SK-N-SH (cell line): ENCODE data around the gene NOD1. TPM values are rescaled to one million over a fixed set of nuclear protein-coding genes. Genes with fewer than 3 reads are reported as not detected.

Experiments used
- CTCF ChIA-PET: fragments of 300-600, 350-600 bp; formaldehyde crosslinking; extraction: SDS; loops from one replicate; lab custom pipeline; 2021; lab: Yijun Ruan, JAX
- POLR2A ChIA-PET: fragments of 350-600 bp; sonication (Branson Sonifier 250); formaldehyde crosslinking; extraction: SDS; loops from one replicate; lab custom pipeline; 2020; ENCODE audit warnings: antibody characterized with exemption, inconsistent platforms; lab: Yijun Ruan, JAX
- DNase-seq: peaks from one replicate; pipeline ENCODE4 v3.0.0; 2012
- H2AFZ ChIP-seq: fragments of 200-600 bp; sonication (generic); 2 replicates; pipeline ENCODE4 v1.8.1; 2016; ENCODE audit warnings: antibody characterized with exemption, mild to moderate bottlenecking, low read depth
- H3F3A ChIP-seq: fragments of 200-600 bp; sonication (generic); replicated peaks from 2 replicates; pipeline ENCODE3; 2016; ENCODE audit warnings: antibody characterized with exemption, mild to moderate bottlenecking; ENCODE audit not compliant: insufficient read depth
- H3K27ac ChIP-seq, 2 experiments: fragments of 200-500 bp in 1 of 2; fragments of 200-600 bp in 1 of 2; sonication (Bioruptor generic) in 1 of 2; sonication (generic), shearing (Covaris generic) in 1 of 2; 2 replicates each; pipeline versions ENCODE4 v1.5.1 to v1.6.1; 2014 to 2016; ENCODE audit warnings: low read depth in 2 of 2, inconsistent platforms in 1 of 2, low read length in 1 of 2, mild to moderate bottlenecking in 1 of 2, mixed read lengths in 1 of 2
- H3K27me3 ChIP-seq: fragments of 200-600 bp; sonication (generic), shearing (Covaris generic); 2 replicates; pipeline ENCODE4 v1.6.1; 2016; ENCODE audit warnings: mixed run types; ENCODE audit not compliant: insufficient read depth
- H3K36me3 ChIP-seq, 2 experiments: fragments of 200-500 bp in 1 of 2; fragments of 200-600 bp in 1 of 2; sonication (Bioruptor generic) in 1 of 2; sonication (generic) in 1 of 2; replicated peaks in 1 of 2; 2 replicates each; pipeline versions ENCODE3 to v1.5.1; 2014 to 2016; ENCODE audit warnings: low read length in 1 of 2, mild to moderate bottlenecking in 1 of 2; ENCODE audit not compliant: insufficient read depth in 2 of 2, control insufficient read depth in 1 of 2
- H3K4me1 ChIP-seq, 2 experiments: fragments of 200-500 bp in 1 of 2; fragments of 200-600 bp in 1 of 2; sonication (Bioruptor generic) in 1 of 2; sonication (generic), shearing (Covaris generic) in 1 of 2; 2 replicates each; pipeline versions ENCODE4 v1.5.1 to v1.6.1; 2014 to 2016; ENCODE audit warnings: low read depth in 1 of 2, low read length in 1 of 2, mixed run types in 1 of 2; ENCODE audit not compliant: insufficient read depth in 2 of 2, control insufficient read depth in 1 of 2
- H3K4me2 ChIP-seq: fragments of 200-600 bp; sonication (generic), shearing (Covaris generic); 2 replicates; pipeline ENCODE4 v1.6.1; 2017; ENCODE audit warnings: mixed run types
- H3K4me3 ChIP-seq, 2 experiments: fragments of 200-500 bp in 1 of 2; fragments of 200-600 bp in 1 of 2; sonication (Bioruptor generic) in 1 of 2; sonication (generic), shearing (Covaris generic) in 1 of 2; 2 replicates each; pipeline versions ENCODE4 v1.5.1 to v1.8.1; 2014 to 2016; ENCODE audit warnings: low read depth in 2 of 2, inconsistent platforms in 1 of 2, low read length in 1 of 2, mild to moderate bottlenecking in 1 of 2, mixed read lengths in 1 of 2, moderate library complexity in 1 of 2
- H3K79me2 ChIP-seq: fragments of 200-600 bp; sonication (generic); 2 replicates; pipeline ENCODE4 v1.8.1; 2017; ENCODE audit warnings: mild to moderate bottlenecking; ENCODE audit not compliant: insufficient read depth
- H3K9ac ChIP-seq: fragments of 200-600 bp; sonication (generic); 2 replicates; pipeline ENCODE4 v1.6.1; 2017; ENCODE audit warnings: mixed run types
- H3K9me2 ChIP-seq: fragments of 200-600 bp; sonication (generic); 2 replicates; pipeline ENCODE4 v1.6.1; 2017; ENCODE audit warnings: mixed run types
- H3K9me3 ChIP-seq: fragments of 200-600 bp; sonication (generic); 2 replicates; pipeline ENCODE4 v1.6.1; 2017; ENCODE audit warnings: mixed run types, mild to moderate bottlenecking, moderate library complexity
- H4K20me1 ChIP-seq: fragments of 200-600 bp; sonication (generic); 2 replicates; pipeline ENCODE4 v1.6.1; 2017; ENCODE audit warnings: mild to moderate bottlenecking, mixed run types; ENCODE audit not compliant: insufficient read depth
- CHD2 ChIP-seq: fragments of 150-350 bp; IDR thresholded peaks from 2 replicates; pipeline ENCODE4 v1.6.1; 2018; ENCODE audit warnings: low read length; ENCODE audit not compliant: partially characterized antibody
- CTCF ChIP-seq: fragments of 200-600 bp; sonication (generic); IDR thresholded peaks from 2 replicates; pipeline ENCODE4 v1.6.1; 2017; ENCODE audit warnings: antibody characterized with exemption, mild to moderate bottlenecking, moderate library complexity
- ELF1 ChIP-seq: IDR thresholded peaks from 2 replicates; pipeline ENCODE4 v1.4.0; 2012
- EZH2phosphoT487 ChIP-seq: fragments of 200-600 bp; sonication (generic); IDR thresholded peaks from 2 replicates; pipeline ENCODE4 v1.6.1; 2017; ENCODE audit warnings: low read depth, mixed run types, mild to moderate bottlenecking, antibody characterized with exemption, moderate library complexity, borderline replicate concordance
- FOSL2 ChIP-seq: IDR thresholded peaks from 2 replicates; pipeline ENCODE4 v1.4.0; 2012; ENCODE audit warnings: low read depth, mild to moderate bottlenecking, moderate library complexity, borderline replicate concordance
- FOXJ3 ChIP-seq: sonication (generic); formaldehyde crosslinking; IDR thresholded peaks from 2 replicates; pipeline ENCODE4 v1.5.1; 2020; ENCODE audit warnings: mild to moderate bottlenecking, missing genetic modification reagents
- FOXM1 ChIP-seq: IDR thresholded peaks from 2 replicates; pipeline ENCODE4 v1.4.0; 2012; ENCODE audit warnings: low read depth, mild to moderate bottlenecking
- GABPA ChIP-seq: IDR thresholded peaks from 2 replicates; pipeline ENCODE4 v1.4.0; 2012; ENCODE audit warnings: low read depth, mild to moderate bottlenecking
- MXI1 ChIP-seq: IDR thresholded peaks from 2 replicates; pipeline ENCODE4 v1.6.1; 2012; ENCODE audit warnings: mild to moderate bottlenecking, low read depth, low read length, improper control_type of control experiment
- NFIC ChIP-seq: IDR thresholded peaks from 2 replicates; pipeline ENCODE4 v1.4.0; 2012; ENCODE audit warnings: borderline replicate concordance
- PBX3 ChIP-seq: IDR thresholded peaks from 2 replicates; pipeline ENCODE4; 2012
- POLR2AphosphoS5 ChIP-seq: IDR thresholded peaks from 2 replicates; pipeline ENCODE4 v1.6.1; 2012; ENCODE audit warnings: low read depth, low read length
- RAD21 ChIP-seq: IDR thresholded peaks from 2 replicates; pipeline ENCODE4 v1.6.1; 2012; ENCODE audit warnings: mild to moderate bottlenecking, low read length
- RFX5 ChIP-seq: IDR thresholded peaks from 2 replicates; pipeline ENCODE4 v1.6.1; 2012; ENCODE audit warnings: mild to moderate bottlenecking, improper control_type of control experiment, low read length
- TAF1 ChIP-seq: IDR thresholded peaks from 2 replicates; pipeline ENCODE4 v1.6.1; 2012; ENCODE audit warnings: low read depth, mild to moderate bottlenecking, low read length, moderate library complexity, borderline replicate concordance
- YY1 ChIP-seq: IDR thresholded peaks from 2 replicates; pipeline ENCODE4 v1.4.0; 2012; ENCODE audit warnings: low read depth, mild to moderate bottlenecking
- polyA plus RNA-seq, 3 experiments: library from polyadenylated mRNA; depleted of rRNA; stranded (reverse); fragments of >200 nt; gene quantifications; 2 replicates each; pipeline ENCODE4 v1.2.3, GENCODE V29; 2012
- TF ChIP-seq, protein P1 (sequence below): fragments of 150-350 bp; IDR thresholded peaks from 2 replicates; pipeline ENCODE4 v1.6.1; 2017; ENCODE audit warnings: antibody characterized with exemption, low read length, low read depth, borderline replicate concordance
- TF ChIP-seq, protein P2 (sequence below): IDR thresholded peaks from 2 replicates; pipeline ENCODE4 v1.4.0; 2012; ENCODE audit warnings: low read depth, borderline replicate concordance

The NOD1 gene
- polyA plus RNA-seq, 1 of the 3 experiments (the other 2 are of a cell fraction) = 5.5 TPM

- TF ChIP-seq, protein P1, sequence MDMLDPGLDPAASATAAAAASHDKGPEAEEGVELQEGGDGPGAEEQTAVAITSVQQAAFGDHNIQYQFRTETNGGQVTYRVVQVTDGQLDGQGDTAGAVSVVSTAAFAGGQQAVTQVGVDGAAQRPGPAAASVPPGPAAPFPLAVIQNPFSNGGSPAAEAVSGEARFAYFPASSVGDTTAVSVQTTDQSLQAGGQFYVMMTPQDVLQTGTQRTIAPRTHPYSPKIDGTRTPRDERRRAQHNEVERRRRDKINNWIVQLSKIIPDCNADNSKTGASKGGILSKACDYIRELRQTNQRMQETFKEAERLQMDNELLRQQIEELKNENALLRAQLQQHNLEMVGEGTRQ = no peak
- TF ChIP-seq GABPA = no peak
- TF ChIP-seq RFX5 = no peak
- TF ChIP-seq NFIC = no peak
- TF ChIP-seq ELF1 = no peak
- TF ChIP-seq, all 33 proteins: peak for 0
Observed at GRCh38 chr7:30501264-30501663, 22.7 kb upstream of the NOD1 start (continued).

DNA sequence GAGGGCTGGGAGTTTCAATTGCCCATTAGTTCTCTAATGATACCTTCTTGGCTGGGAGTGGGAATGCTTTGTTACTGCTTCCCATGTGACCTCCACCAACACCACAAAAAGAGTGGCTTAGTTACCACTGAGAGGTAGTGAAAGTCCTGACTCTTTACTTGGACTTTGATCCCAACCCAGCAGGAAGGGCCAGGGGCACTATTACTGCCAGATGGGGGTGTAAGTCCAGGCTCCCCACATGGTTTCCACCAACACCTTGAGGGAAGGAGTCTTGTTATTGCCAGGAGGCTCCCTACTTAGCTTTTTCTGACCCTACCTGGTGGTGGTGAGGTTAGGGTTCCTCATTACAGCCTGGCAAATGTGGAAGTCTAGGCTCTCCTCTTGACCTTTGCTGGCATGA is 14.6 kb upstream of the NOD1 start:
- no peak overlapping the region for H3K4me2 ChIP-seq
- peaks cover 5% of the 10 kb centered on the region for H3F3A ChIP-seq
- no peak overlapping the region for H2AFZ ChIP-seq
- CTCF ChIA-PET = no interaction called here
- H3K27me3 ChIP-seq = no peaks in the 10 kb centered on the region
- H3K4me3 ChIP-seq = no peak overlapping the region
- TF ChIP-seq FOXM1 = no peak
- TF ChIP-seq TAF1 = no peak
- no peak for TF ChIP-seq RAD21
- no peak for TF ChIP-seq ELF1
- TF ChIP-seq RFX5 = no peak
- no peak for TF ChIP-seq YY1
- no peak for TF ChIP-seq CTCF
- TF ChIP-seq FOXJ3 (CRISPR knock-in tag) = no peak
- no peak for DNase-seq
- H4K20me1 ChIP-seq = no peaks in the 10 kb centered on the region
- no peak overlapping the region for H3K9ac ChIP-seq
- H3K36me3 ChIP-seq = peaks cover 14 to 27% of the 10 kb centered on the region in 2 experiments
- no peaks in the 10 kb centered on the region for H3K79me2 ChIP-seq
- H3K4me1 ChIP-seq = no peaks in the 10 kb centered on the region
- POLR2A ChIA-PET = no interaction called here
- no peak overlapping the region for H3K27ac ChIP-seq
- H3K9me2 ChIP-seq = no peaks in the 10 kb centered on the region
- 0 out of 2 replicates have a peak, but pooled peaks cover 12% of the 10 kb centered on the region for H3K9me3 ChIP-seq

GRCh38 chr7:30491417-30491816 is 12.8 kb upstream of the NOD1 start:
- Histone ChIP-seq H4K20me1 (no peaks in the 10 kb centered on the region), H3K4me2 (no peak overlapping the region), H3K9me2 (no peaks in the 10 kb centered on the region), H3K4me1 (no peaks in the 10 kb centered on the region), H3K27ac (no peak overlapping the region), H3K36me3 (peaks cover 2 to 16% of the 10 kb centered on the region in 2 experiments), H3K9me3 (0 out of 2 replicates have a peak, but pooled peaks cover 12% of the 10 kb centered on the region), H2AFZ (no peak overlapping the region), H3F3A (peaks cover 5% of the 10 kb centered on the region), H3K27me3 (no peaks in the 10 kb centered on the region), H3K79me2 (no peaks in the 10 kb centered on the region), H3K4me3 (no peak overlapping the region), H3K9ac (no peak overlapping the region)
- POLR2A ChIA-PET = no interaction called here
- CTCF ChIA-PET = no interaction called here
- DNase-seq = no peak
- TF ChIP-seq TAF1 (no peak), POLR2AphosphoS5 (no peak), MXI1 (no peak), GABPA (no peak), RAD21 (no peak), CTCF (no peak), NFIC (no peak), EZH2phosphoT487 (no peak), ELF1 (no peak), PBX3 (no peak), FOSL2 (no peak), CHD2 (no peak), RFX5 (no peak)
- TF ChIP-seq, protein P2, sequence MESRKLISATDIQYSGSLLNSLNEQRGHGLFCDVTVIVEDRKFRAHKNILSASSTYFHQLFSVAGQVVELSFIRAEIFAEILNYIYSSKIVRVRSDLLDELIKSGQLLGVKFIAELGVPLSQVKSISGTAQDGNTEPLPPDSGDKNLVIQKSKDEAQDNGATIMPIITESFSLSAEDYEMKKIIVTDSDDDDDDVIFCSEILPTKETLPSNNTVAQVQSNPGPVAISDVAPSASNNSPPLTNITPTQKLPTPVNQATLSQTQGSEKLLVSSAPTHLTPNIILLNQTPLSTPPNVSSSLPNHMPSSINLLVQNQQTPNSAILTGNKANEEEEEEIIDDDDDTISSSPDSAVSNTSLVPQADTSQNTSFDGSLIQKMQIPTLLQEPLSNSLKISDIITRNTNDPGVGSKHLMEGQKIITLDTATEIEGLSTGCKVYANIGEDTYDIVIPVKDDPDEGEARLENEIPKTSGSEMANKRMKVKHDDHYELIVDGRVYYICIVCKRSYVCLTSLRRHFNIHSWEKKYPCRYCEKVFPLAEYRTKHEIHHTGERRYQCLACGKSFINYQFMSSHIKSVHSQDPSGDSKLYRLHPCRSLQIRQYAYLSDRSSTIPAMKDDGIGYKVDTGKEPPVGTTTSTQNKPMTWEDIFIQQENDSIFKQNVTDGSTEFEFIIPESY = no peak
